H1 (cell line): Measurements from ENCODE around the gene QSOX1. TPM values are rescaled to one million over a fixed set of nuclear protein-coding genes. Genes with fewer than 3 reads are reported as not detected.

Experiments used
- CHD1 ChIP-seq: IDR thresholded peaks from 2 replicates; pipeline ENCODE4 v1.6.1; 2012; ENCODE audit warnings: low read depth, low read length, improper control_type of control experiment
- FOSL1 ChIP-seq: IDR thresholded peaks from 2 replicates; pipeline ENCODE4 v1.6.1; 2011; ENCODE audit warnings: mild to moderate bottlenecking, low read depth, low read length, moderate library complexity; ENCODE audit not compliant: insufficient read depth
- GABPA ChIP-seq: IDR thresholded peaks from 2 replicates; pipeline ENCODE4 v1.6.1; 2011; ENCODE audit warnings: mild to moderate bottlenecking, low read length, moderate library complexity, borderline replicate concordance; ENCODE audit not compliant: insufficient read depth
- MAX ChIP-seq: IDR thresholded peaks from 2 replicates; pipeline ENCODE4 v1.6.1; 2012; ENCODE audit warnings: inconsistent platforms
- RBBP5 ChIP-seq: IDR thresholded peaks from 2 replicates; pipeline ENCODE4 v1.7.1; 2012; ENCODE audit warnings: low read depth, mild to moderate bottlenecking, inconsistent platforms, low read length, moderate library complexity, borderline replicate concordance
- SAP30 ChIP-seq: fragments of 300-600 bp; sonication (generic); IDR thresholded peaks from 2 replicates; pipeline ENCODE4 v1.7.1; 2012; ENCODE audit warnings: low read length, moderate library complexity, mild to moderate bottlenecking, inconsistent platforms; ENCODE audit not compliant: insufficient read depth, insufficient replicate concordance
- TAF1 ChIP-seq: IDR thresholded peaks from 2 replicates; pipeline ENCODE4 v1.6.1; 2011; ENCODE audit warnings: mild to moderate bottlenecking, low read depth, low read length
- polyA plus RNA-seq, 7 experiments: library from polyadenylated mRNA; depleted of rRNA in 3 of 7; stranded (reverse) in 5 of 7; unstranded in 2 of 7; fragments of >200 nt in 5 of 7; fragments of 200-250 nt in 2 of 7; gene quantifications; 1 replicate in 5 of 7; 2 replicates in 1 of 7; 4 replicates in 1 of 7; pipeline versions ENCODE4 v1.2.1 to v1.2.3, GENCODE V29; 2011 to 2013; ENCODE audit warnings: missing spikeins in 2 of 7, mixed read lengths in 2 of 7
- total RNA-seq: library from RNA; stranded (reverse); fragmentation: NEBNext Ultra II Directional; extraction: Animal tissue kit (Norgen Biotek cat#: 25700); gene quantifications from 2 replicates; pipeline ENCODE4 v1.2.1, GENCODE V29; 2021

QSOX1 gene
- total and polyA plus RNA-seq, 2 of the 8 experiments (the other 6 are each of a cell fraction or from before 2014, with no cell fraction given) = 97.7 to 123 TPM

GRCh38 chr1:180112984-180113647 lies 41.6 kb upstream of the QSOX1 start (continued):
- TF ChIP-seq MAX (no peak), SAP30 (no peak), TAF1 (no peak), FOSL1 (no peak), GABPA (no peak), CHD1 (no peak), RBBP5 (no peak)
